ENCODE data around the gene CNTNAP2.

DNA sequence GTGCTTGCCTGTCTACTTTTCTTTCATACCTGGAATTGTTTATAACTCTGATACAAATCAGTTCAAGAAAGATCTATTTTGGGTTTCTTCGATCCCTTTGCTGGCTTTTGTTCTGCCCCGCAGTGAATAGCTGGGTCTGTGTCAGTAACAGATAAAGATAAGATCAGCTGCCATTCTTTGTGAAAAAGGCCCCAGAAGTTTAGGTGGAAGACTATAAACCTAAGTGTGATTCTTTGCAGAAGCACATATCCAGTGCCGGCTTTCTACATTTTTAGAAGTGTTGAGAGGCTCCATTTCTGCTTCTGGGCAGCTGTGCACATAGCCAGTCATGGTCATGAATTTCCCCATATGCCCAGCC lies 1787.6 kb downstream of the CNTNAP2 start:
- TF ChIP-seq, protein P1, sequence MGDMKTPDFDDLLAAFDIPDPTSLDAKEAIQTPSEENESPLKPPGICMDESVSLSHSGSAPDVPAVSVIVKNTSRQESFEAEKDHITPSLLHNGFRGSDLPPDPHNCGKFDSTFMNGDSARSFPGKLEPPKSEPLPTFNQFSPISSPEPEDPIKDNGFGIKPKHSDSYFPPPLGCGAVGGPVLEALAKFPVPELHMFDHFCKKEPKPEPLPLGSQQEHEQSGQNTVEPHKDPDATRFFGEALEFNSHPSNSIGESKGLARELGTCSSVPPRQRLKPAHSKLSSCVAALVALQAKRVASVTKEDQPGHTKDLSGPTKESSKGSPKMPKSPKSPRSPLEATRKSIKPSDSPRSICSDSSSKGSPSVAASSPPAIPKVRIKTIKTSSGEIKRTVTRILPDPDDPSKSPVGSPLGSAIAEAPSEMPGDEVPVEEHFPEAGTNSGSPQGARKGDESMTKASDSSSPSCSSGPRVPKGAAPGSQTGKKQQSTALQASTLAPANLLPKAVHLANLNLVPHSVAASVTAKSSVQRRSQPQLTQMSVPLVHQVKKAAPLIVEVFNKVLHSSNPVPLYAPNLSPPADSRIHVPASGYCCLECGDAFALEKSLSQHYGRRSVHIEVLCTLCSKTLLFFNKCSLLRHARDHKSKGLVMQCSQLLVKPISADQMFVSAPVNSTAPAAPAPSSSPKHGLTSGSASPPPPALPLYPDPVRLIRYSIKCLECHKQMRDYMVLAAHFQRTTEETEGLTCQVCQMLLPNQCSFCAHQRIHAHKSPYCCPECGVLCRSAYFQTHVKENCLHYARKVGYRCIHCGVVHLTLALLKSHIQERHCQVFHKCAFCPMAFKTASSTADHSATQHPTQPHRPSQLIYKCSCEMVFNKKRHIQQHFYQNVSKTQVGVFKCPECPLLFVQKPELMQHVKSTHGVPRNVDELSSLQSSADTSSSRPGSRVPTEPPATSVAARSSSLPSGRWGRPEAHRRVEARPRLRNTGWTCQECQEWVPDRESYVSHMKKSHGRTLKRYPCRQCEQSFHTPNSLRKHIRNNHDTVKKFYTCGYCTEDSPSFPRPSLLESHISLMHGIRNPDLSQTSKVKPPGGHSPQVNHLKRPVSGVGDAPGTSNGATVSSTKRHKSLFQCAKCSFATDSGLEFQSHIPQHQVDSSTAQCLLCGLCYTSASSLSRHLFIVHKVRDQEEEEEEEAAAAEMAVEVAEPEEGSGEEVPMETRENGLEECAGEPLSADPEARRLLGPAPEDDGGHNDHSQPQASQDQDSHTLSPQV (IDR thresholded peaks at IDR 0.05) = no peak
- TF ChIP-seq, protein P2, sequence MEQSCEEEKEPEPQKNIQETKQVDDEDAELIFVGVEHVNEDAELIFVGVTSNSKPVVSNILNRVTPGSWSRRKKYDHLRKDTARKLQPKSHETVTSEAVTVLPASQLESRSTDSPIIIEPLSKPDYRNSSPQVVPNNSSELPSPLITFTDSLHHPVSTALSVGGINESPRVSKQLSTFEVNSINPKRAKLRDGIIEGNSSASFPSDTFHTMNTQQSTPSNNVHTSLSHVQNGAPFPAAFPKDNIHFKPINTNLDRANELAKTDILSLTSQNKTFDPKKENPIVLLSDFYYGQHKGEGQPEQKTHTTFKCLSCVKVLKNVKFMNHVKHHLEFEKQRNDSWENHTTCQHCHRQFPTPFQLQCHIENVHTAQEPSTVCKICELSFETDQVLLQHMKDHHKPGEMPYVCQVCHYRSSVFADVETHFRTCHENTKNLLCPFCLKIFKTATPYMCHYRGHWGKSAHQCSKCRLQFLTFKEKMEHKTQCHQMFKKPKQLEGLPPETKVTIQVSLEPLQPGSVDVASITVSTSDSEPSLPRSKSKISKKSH (CRISPR knock-in tag; IDR thresholded peaks at IDR 0.05) = no peak
- TF ChIP-seq RFX5 (IDR thresholded peaks at IDR 0.05; ENCODE audit: low read depth, low read length) (no peak), ZNF347 (CRISPR knock-in tag; IDR thresholded peaks at IDR 0.05; ENCODE audit: low read depth) (no peak), NFYB (IDR thresholded peaks at IDR 0.05; ENCODE audit: extremely low read depth, insufficient read length) (no peak), ZNF165 (CRISPR knock-in tag; IDR thresholded peaks at IDR 0.05; ENCODE audit: borderline replicate concordance) (no peak), NRF1 (conservative IDR thresholded peaks at IDR 0.05 in 1 of 2, IDR thresholded peaks at IDR 0.05 in 1 of 2) (no peak), ZNF586 (CRISPR knock-in tag; conservative IDR thresholded peaks at IDR 0.05) (no peak), CHD2 (IDR thresholded peaks at IDR 0.05; ENCODE audit: low read depth, low read length) (no peak), MAZ (CRISPR knock-in tag; conservative IDR thresholded peaks at IDR 0.05 in 1 of 2, IDR thresholded peaks at IDR 0.05 in 1 of 2) (no peak), SNIP1 (IDR thresholded peaks at IDR 0.05; ENCODE audit: low read depth) (no peak)
- TF ChIP-seq, protein P3, sequence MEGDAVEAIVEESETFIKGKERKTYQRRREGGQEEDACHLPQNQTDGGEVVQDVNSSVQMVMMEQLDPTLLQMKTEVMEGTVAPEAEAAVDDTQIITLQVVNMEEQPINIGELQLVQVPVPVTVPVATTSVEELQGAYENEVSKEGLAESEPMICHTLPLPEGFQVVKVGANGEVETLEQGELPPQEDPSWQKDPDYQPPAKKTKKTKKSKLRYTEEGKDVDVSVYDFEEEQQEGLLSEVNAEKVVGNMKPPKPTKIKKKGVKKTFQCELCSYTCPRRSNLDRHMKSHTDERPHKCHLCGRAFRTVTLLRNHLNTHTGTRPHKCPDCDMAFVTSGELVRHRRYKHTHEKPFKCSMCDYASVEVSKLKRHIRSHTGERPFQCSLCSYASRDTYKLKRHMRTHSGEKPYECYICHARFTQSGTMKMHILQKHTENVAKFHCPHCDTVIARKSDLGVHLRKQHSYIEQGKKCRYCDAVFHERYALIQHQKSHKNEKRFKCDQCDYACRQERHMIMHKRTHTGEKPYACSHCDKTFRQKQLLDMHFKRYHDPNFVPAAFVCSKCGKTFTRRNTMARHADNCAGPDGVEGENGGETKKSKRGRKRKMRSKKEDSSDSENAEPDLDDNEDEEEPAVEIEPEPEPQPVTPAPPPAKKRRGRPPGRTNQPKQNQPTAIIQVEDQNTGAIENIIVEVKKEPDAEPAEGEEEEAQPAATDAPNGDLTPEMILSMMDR (IDR thresholded peaks at IDR 0.05 in 2 of 3, conservative IDR thresholded peaks at IDR 0.05 in 1 of 3; ENCODE audit: insufficient read depth in 2 of 3, low read depth in 1 of 3, low read length in 3 of 3) = no peak
- TF ChIP-seq, protein P4, sequence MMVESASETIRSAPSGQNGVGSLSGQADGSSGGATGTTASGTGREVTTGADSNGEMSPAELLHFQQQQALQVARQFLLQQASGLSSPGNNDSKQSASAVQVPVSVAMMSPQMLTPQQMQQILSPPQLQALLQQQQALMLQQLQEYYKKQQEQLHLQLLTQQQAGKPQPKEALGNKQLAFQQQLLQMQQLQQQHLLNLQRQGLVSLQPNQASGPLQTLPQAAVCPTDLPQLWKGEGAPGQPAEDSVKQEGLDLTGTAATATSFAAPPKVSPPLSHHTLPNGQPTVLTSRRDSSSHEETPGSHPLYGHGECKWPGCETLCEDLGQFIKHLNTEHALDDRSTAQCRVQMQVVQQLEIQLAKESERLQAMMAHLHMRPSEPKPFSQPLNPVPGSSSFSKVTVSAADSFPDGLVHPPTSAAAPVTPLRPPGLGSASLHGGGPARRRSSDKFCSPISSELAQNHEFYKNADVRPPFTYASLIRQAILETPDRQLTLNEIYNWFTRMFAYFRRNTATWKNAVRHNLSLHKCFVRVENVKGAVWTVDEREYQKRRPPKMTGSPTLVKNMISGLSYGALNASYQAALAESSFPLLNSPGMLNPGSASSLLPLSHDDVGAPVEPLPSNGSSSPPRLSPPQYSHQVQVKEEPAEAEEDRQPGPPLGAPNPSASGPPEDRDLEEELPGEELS (CRISPR knock-in tag; IDR thresholded peaks at IDR 0.05; ENCODE audit: borderline replicate concordance) = no peak
